Stimulated activated naive CD8-positive, alpha-beta T cell treated with anti-CD3 and anti-CD28 coated beads, Interleukin-15, Interleukin-2, amounts not matched to agents 100 ng/mL and 50 ng/mL, for 24 hours (primary cell): ENCODE data around the gene GPR68.
"Not testable (repeated sequence)": the region's sequence is repeated elsewhere in the genome, so short reads cannot be mapped to it uniquely, and the experiment has no call there.

ENCODE experiments used
- H3K27ac Mint-ChIP-seq: one replicate; pipeline ENCODE4 v1.8.0; 2021; ENCODE audit warnings: mild to moderate bottlenecking, mixed read lengths
- H3K27me3 Mint-ChIP-seq: one replicate; pipeline ENCODE4 v1.8.0; 2021; ENCODE audit warnings: mixed read lengths
- H3K36me3 Mint-ChIP-seq: one replicate; pipeline ENCODE4 v1.8.0; 2021; ENCODE audit warnings: low read depth, mixed read lengths
- H3K4me1 Mint-ChIP-seq: one replicate; pipeline ENCODE4 v1.8.0; 2021; ENCODE audit warnings: low read depth, mixed read lengths
- H3K4me3 Mint-ChIP-seq: one replicate; pipeline ENCODE4 v1.8.0; 2021; ENCODE audit warnings: mild to moderate bottlenecking, mixed read lengths
- H3K9me3 Mint-ChIP-seq: one replicate; pipeline ENCODE4 v1.8.0; 2021; ENCODE audit warnings: mixed read lengths

The GPR68 gene

DNA sequence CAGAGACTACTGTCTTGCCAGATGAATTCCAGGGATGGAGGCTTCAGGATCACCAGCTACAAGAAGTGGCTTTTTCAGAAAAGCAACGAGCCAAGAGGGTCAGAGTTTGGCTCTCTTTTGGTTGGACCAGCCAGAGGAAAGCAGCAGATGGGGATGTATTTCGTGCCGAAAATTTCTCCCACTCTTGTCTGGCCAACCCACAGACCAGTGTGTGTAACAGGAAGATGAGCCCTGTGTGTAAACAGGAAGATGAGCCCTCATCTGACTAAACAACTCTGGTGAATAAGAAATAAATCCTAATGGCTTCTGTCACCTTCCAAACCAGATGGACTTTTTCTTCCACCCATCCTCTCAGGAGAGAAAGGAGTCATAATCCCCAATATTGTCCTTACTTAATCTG is 13.1 kb downstream of the GPR68 start:
- peak overlapping the region; percentile 83 for H3K4me3 Mint-ChIP-seq
- peaks cover 74% of the 10 kb centered on the region for H3K4me1 Mint-ChIP-seq
- no peaks in the 10 kb centered on the region for H3K27me3 Mint-ChIP-seq
- H3K36me3 Mint-ChIP-seq = peaks cover 38% of the 10 kb centered on the region
- peak overlapping the region; percentile 77 for H3K27ac Mint-ChIP-seq
- H3K9me3 Mint-ChIP-seq = no peaks in the 10 kb centered on the region

DNA sequence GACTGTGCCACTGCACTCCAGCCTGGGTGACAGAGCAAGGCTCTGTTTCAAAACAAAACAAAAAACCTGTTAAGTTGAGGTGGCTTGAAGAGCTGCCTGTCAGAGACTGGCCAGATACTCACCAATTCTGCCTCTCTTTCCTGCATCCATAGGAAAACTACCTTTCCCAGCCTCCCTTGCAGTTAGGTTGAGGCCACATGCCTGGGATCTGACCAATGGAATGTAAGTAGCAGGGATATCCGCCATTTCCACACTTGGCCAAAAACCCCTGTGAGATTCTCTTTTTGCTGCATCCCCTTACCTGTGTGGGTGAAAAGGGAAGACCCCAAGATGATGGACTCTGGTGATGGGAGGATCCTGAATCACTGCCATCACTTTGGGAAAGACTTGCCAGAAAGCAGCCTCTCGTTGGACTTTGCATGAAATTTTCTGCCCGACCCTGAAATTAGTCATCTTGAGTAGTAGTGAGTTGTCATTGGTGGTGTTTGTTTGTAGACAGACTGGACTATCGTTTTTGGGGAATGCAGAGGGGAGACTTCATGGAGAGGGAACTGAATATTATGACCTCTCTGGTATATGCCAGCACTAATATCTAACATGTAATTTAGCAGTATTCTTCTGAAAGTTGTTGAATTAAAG is 14.0 kb downstream of the GPR68 start:
- Mint-ChIP-seq H3K36me3 (peaks cover 43% of the 10 kb centered on the region), H3K9me3 (no peaks in the 10 kb centered on the region), H3K27ac (peak overlapping the region; percentile 98), H3K4me3 (peak overlapping the region; percentile 83), H3K4me1 (peaks cover 77% of the 10 kb centered on the region), H3K27me3 (no peaks in the 10 kb centered on the region)

DNA sequence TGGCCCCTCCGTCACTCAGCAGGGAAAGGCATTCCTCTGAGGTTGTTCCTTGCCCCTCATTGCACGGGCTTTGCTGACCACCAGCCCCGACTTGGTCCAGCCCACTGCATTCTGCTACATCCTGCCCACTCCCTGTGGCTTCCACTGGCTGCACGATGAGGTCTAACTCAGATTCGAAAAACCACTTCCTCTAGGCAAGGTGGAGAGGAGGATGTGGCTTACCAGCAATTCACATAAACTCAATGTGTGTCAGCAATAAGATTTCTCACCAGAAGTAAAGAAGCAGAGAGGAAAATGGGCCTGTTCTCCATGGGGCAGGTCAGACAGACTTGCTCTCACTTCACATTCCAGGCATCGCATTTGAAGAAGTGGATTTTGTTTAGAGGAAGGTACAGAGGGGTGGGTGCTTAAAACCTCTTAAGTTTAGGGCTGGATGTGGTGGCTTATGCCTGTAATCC is 14.7 kb downstream of the GPR68 start:
- peaks cover 48% of the 10 kb centered on the region for H3K36me3 Mint-ChIP-seq
- peaks cover 83% of the 10 kb centered on the region for H3K4me1 Mint-ChIP-seq
- H3K27ac Mint-ChIP-seq = peak overlapping the region; percentile 98
- no peaks in the 10 kb centered on the region for H3K9me3 Mint-ChIP-seq
- no peaks in the 10 kb centered on the region for H3K27me3 Mint-ChIP-seq
- peak overlapping the region; percentile 83 for H3K4me3 Mint-ChIP-seq

DNA sequence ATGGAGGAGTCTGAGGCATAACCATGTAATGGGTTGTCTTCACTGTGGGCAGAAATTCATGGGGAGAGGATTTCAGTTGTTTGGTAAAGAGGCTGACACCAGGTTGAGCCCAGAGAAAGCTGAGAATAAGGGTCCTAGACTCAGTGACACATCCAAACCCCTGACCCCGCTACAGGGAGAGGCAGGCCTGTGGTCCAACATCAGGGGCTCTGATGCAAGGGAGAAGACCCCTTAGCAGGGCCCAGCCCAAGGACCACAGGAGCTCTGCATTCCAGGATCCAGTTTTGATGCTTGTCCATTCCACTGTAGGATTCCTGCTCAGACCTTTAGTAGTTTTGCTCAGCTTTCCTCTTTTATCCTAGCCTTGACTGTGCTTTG is 15.5 kb downstream of the GPR68 start:
- no peaks in the 10 kb centered on the region for H3K9me3 Mint-ChIP-seq
- no peaks in the 10 kb centered on the region for H3K27me3 Mint-ChIP-seq
- H3K27ac Mint-ChIP-seq = peak overlapping the region; percentile 98
- H3K4me1 Mint-ChIP-seq = peaks cover 87% of the 10 kb centered on the region
- H3K4me3 Mint-ChIP-seq = peak overlapping the region; percentile 83
- peaks cover 45% of the 10 kb centered on the region for H3K36me3 Mint-ChIP-seq

DNA sequence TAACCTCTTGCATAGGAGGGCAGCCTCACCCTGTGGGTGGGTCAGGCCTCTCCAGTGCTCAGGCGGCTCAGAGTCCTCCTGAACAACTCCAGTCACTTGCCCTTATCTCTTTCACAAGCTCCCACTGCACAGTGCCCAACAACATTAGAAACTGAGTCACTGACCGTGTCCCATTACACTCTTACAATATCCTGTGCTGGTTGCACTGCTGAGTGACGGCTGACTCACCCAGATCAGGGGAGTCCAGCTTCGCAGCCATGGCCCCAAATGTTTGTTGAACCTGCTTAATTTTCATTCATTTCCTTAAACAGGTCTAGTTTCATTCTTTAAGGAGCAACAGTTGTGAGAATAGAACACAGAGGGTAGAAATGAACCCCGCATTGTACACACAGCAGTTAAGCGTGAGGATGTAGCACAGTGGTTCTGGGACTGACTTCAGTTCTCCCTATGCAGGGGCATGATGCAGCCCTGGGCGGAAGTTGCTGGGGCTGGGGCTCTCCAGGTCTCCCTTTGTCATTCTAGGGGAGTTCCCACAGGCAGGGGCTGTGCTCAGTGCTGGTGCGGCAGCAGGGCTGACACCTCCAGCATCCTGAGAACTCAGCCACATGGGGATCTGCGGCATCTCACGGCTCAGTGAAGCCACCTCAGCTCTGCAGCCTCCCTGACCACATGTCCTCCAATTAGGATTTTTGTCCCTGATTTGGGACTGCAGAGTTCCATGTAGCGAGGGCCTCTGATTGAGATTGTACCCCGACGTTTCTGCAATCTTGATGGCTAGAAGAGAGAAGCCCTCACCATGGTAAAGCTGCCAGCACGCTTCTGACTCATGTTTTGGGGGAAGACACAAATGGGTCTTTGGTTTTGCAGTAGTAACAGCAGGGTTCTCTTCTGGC is 16.1 kb downstream of the GPR68 start:
- H3K27me3 Mint-ChIP-seq = no peaks in the 10 kb centered on the region
- peaks cover 51% of the 10 kb centered on the region for H3K36me3 Mint-ChIP-seq
- peaks cover 94% of the 10 kb centered on the region for H3K4me1 Mint-ChIP-seq
- peaks cover 2% of the 10 kb centered on the region for H3K9me3 Mint-ChIP-seq
- H3K27ac Mint-ChIP-seq = peak overlapping the region; percentile 98
- peak overlapping the region; percentile 83 for H3K4me3 Mint-ChIP-seq

DNA sequence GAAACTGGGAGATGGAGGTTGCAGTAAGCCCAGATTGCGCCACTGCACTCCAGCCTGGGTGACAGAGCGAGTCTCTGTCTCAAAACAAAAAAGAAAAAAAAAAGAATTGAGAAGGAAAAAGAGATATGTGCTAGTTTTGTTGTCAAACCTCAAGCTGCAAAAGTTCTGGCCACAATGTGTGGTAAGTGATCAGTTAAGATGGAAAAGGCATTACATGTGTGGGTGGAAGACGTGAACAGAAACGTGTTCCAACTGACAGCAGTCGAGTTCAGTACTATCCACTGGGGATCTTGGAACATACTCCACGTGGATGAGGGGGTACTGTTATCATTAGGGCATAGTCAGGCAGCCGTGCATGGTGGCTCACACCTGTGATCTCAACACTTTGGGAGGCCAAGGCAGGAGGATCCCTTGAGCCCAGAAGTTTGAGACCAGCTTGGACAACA is 17.3 kb downstream of the GPR68 start:
- Mint-ChIP-seq H3K27me3 (no peaks in the 10 kb centered on the region), H3K4me3 (peak overlapping the region; percentile 71), H3K9me3 (peaks cover 10% of the 10 kb centered on the region), H3K27ac (peak overlapping the region; percentile 98), H3K36me3 (peaks cover 57% of the 10 kb centered on the region), H3K4me1 (peaks cover 100% of the 10 kb centered on the region)

DNA sequence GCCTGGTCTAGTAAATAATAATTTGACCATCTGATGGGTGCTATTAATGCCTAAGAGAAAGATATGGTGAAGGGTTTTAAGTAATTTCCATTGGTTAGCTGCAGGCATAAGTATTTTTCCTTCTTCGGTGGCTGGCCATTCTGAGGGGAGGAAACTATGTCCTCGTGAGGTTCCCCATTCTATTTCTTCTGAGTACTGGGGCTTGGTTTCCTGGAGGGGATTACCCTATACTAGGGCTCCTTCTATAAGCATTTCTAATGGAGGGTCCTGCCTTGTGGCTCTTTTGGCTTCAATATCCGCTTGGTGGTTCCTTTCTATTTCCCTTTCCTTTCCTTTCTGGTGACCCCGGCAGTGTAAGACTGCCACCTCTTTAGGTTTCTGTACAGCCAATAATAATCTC is 18.1 kb downstream of the GPR68 start:
- Mint-ChIP-seq H3K36me3 (peaks cover 60% of the 10 kb centered on the region), H3K27ac (peak overlapping the region; percentile 98), H3K4me3 (peak overlapping the region; percentile 71), H3K4me1 (peaks cover 100% of the 10 kb centered on the region), H3K9me3 (peaks cover 14% of the 10 kb centered on the region)
- H3K27me3 Mint-ChIP-seq = not testable (repeated sequence)

DNA sequence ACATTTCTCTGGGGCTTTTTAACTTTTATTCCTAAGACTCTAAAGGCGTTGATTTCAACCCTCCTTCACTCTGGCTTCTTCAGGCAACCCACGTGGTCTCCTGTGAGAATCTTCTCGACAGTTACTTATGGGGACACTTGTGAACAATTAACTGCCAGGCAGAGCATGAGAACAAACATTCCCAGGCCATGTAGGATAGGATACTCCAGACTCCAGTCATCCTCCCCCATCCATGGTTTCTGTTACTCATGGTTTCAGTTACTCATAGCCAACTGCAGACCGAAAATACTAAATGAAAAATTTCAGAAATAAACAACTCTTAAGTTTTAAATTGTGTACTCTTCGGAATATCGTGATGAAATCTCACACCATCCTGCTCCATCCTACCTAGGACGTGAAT is 19.5 kb downstream of the GPR68 start:
- Mint-ChIP-seq H3K27ac (peak overlapping the region; percentile 98), H3K9me3 (peaks cover 17% of the 10 kb centered on the region), H3K27me3 (no peaks in the 10 kb centered on the region), H3K4me3 (no peak overlapping the region), H3K4me1 (peaks cover 93% of the 10 kb centered on the region), H3K36me3 (peaks cover 59% of the 10 kb centered on the region)

DNA sequence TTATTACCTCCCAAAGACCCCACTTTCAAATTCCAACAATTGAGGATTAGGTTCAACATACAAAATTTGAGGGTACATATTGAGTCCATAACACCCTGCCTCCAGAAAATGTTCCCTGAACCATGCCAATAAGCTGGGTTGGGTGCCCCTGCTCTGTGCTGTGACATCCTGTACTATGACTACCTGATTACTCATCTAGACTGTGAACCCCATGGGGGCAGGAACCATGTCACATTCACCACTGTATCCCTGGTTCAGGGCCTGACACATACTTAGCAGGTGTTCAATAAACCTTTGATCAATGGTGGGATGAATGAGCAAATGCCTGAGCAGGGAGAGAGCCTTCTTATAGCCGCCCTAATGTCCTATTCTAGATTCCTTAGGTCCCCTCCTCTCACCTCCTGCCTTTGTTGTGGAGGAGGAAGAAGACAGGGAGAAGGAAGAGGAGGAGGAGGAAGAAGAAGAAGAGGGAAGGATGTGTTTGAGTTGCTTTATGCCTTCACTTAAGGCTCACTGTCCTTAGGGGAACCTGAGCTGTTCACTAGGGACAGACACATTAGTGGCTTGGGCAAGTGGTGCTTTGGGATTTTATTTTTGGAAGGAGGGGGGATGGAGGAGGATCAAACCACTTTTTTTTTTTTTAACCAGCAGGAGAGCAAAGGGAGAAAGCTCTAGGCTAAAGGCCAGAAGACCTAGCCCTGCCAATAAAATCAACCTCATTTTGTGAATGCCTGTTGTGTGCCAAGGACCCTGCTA is 21.3 kb downstream of the GPR68 start:
- H3K27me3 Mint-ChIP-seq = no peaks in the 10 kb centered on the region
- peaks cover 17% of the 10 kb centered on the region for H3K9me3 Mint-ChIP-seq
- H3K4me3 Mint-ChIP-seq = no peak overlapping the region
- H3K36me3 Mint-ChIP-seq = peaks cover 58% of the 10 kb centered on the region
- H3K27ac Mint-ChIP-seq = peak overlapping the region; percentile 85
- H3K4me1 Mint-ChIP-seq = peaks cover 75% of the 10 kb centered on the region

DNA sequence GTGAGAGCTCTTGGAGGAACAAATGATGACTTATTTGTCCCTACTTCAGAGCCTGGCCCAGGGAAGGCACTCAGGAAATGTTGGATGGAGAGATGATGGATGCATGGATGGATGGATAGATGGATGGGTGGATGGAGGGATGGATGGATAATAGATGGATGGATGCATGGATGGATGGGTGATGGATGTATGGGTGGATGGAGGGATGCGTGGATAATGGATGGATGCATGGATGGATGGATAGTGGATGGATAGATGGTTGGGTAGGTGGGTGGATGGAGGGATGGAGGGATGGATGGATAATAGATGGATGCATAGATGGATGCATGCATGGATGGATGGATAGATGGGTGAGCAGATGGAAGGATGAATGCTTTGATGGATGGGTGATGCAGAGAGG is 23.2 kb downstream of the GPR68 start:
- peaks cover 17% of the 10 kb centered on the region for H3K9me3 Mint-ChIP-seq
- peak overlapping the region; percentile 14 for H3K27ac Mint-ChIP-seq
- H3K4me3 Mint-ChIP-seq = no peak overlapping the region
- peaks cover 68% of the 10 kb centered on the region for H3K36me3 Mint-ChIP-seq
- peaks cover 56% of the 10 kb centered on the region for H3K4me1 Mint-ChIP-seq
- no peaks in the 10 kb centered on the region for H3K27me3 Mint-ChIP-seq

DNA sequence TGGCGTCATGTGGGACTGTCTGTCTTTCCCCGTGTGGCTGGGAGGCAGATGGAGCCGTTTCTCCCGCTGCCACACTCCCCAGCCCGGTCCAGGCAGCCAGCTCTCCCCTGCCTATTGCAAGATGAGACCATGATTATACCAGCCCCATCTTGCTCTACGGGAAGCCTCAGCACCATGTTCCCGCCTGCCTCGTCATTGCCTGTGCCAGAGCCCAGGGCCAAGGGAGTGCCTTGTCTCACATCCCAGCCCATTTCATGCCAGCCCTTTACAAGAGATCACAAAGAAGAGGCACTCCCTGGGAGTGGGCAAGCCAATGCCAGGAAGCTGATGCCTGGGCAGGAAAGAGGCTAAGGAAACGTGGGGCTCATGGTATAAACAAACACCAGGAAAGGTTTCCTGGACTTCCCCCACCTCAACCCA is 23.9 kb downstream of the GPR68 start:
- Mint-ChIP-seq H3K27ac (no peak overlapping the region), H3K4me1 (peaks cover 49% of the 10 kb centered on the region), H3K4me3 (no peak overlapping the region)

DNA sequence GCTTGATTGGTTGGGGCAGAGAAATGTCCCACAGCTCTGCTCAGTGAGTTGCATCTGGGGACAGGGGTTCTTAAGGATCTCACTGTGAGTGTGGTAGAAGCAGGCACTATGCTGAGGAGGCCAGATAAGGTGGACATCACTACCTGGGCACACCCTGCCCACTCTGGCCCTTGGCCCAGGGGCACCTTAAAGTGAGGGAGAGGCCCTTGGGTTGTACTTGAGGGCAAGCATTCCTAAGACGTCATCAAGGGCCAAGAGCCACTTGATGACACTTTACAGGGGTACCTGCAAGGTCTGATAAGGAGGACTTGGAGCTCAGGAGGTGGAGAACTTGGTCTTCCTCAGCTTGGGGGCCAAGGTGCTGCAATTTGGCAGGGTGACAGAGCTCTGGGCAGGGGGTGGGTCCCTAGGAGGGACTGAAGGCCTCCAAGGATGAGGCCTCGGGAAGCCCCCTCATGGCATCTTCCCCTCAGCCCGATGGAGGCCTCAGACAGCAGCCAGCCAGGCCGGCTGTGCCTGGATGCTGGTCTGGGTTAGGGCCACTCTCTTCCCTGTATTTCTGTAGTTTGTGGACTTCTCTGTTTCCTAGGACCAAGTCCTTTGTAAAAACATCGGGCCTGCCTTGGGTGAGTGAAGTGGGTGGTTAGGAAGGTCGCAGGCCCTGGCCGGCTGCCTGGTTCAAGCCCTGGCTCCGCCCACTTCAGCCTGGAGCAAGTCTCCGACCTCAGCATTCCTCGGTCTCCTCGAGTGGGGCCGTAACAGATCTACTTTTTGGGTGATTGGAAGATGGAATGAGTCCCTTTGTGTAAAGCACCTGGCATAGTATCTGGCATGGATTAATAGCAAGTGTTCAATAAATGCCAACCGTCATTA is 24.8 kb downstream of the GPR68 start:
- H3K27ac Mint-ChIP-seq = peak overlapping the region; percentile 31
- no peak overlapping the region for H3K4me3 Mint-ChIP-seq
- peaks cover 64% of the 10 kb centered on the region for H3K36me3 Mint-ChIP-seq
- H3K9me3 Mint-ChIP-seq = peaks cover 17% of the 10 kb centered on the region
- peaks cover 41% of the 10 kb centered on the region for H3K4me1 Mint-ChIP-seq
- H3K27me3 Mint-ChIP-seq = no peaks in the 10 kb centered on the region

More for the DNA sequence above, 23.9 kb downstream of the GPR68 start:
- Mint-ChIP-seq H3K27me3 (no peaks in the 10 kb centered on the region), H3K36me3 (peaks cover 68% of the 10 kb centered on the region), H3K9me3 (peaks cover 17% of the 10 kb centered on the region)

DNA sequence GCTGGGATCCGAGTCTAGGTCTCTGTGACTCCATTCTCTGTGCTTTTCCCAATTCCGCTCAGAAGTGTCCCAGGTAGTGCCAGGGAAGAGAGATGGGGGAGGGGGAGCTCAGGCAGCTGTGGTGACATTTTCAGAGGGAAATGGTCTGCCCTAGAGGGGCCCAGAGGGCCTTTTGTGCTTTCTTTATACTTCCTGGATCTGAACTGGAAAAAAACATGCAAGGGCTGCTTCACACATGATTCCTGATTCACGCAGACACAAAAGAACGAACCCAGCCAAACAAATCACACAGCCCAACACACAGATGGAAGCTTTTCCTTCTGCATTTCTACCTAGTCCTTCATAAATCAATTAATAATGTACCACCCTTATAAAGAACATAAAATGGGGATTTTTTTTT is 26.5 kb downstream of the GPR68 start:
- Mint-ChIP-seq H3K9me3 (peaks cover 11% of the 10 kb centered on the region), H3K36me3 (peaks cover 59% of the 10 kb centered on the region), H3K4me3 (no peak overlapping the region), H3K27me3 (no peaks in the 10 kb centered on the region), H3K4me1 (peaks cover 23% of the 10 kb centered on the region), H3K27ac (no peak overlapping the region)

DNA sequence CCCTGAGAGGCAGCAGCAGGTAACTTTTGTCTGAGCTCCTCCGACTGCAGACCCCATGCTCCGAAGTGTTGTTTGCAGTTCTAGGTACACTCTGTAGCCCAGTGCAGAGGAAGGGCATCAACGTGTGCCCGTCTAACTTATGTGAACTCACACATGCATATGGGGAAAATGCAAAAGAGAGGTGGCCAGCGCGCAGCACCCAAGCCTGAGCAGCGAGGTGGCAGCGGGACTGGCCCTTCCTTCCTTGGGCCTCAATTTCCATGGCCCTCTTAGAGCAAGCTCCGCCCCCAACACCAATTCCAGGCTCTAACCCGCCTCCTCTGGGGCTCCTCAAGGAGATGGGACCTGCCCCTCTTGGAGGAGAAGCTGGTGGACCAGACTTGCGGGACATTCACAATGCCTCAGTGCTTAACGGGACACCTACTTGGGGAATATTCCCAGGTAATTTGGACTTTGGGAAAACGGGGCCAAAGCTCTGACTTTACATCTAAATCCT is 27.7 kb downstream of the GPR68 start:
- Mint-ChIP-seq H3K27me3 (no peaks in the 10 kb centered on the region), H3K9me3 (peaks cover 4% of the 10 kb centered on the region), H3K4me3 (no peak overlapping the region), H3K27ac (no peak overlapping the region), H3K36me3 (peaks cover 52% of the 10 kb centered on the region), H3K4me1 (peaks cover 11% of the 10 kb centered on the region)
